ENCODE data around the gene CSGALNACT2.

Gene CSGALNACT2

GRCh38 chr10:43194266-43194665, 56.0 kb downstream of the CSGALNACT2 start:
- Histone ChIP-seq H3K79me2 (no peaks in the 10 kb centered on the region), H3K4me3 (ENCODE audit: low read depth, low read length) (no peak overlapping the region), H3K27me3 (ENCODE audit: control insufficient read depth, insufficient read depth, low read length) (no peaks in the 10 kb centered on the region), H3K36me3 (ENCODE audit: control insufficient read depth, insufficient read depth, low read length) (no peaks in the 10 kb centered on the region), H2AFZ (no peak overlapping the region), H3K4me1 (no peaks in the 10 kb centered on the region), H3K9ac (no peak overlapping the region), H3K9me3 (ENCODE audit: control insufficient read depth, low read length) (no peaks in the 10 kb centered on the region), H3K27ac (no peak overlapping the region), H3K4me2 (ENCODE audit: low read length) (no peak overlapping the region)
- TF ChIP-seq CTCF (IDR thresholded peaks at IDR 0.05), result no peak

- H3K27me3 ChIP-seq (ENCODE audit: control insufficient read depth, insufficient read depth, low read length), result no peaks in the 10 kb centered on the region
- no peaks in the 10 kb centered on the region for H3K9me3 ChIP-seq (ENCODE audit: control insufficient read depth, low read length)
- H3K79me2 ChIP-seq, result no peaks in the 10 kb centered on the region
- no peaks in the 10 kb centered on the region for H3K36me3 ChIP-seq (ENCODE audit: control insufficient read depth, insufficient read depth, low read length)
- H2AFZ ChIP-seq, result no peak overlapping the region
- no peak overlapping the region for H3K4me3 ChIP-seq (ENCODE audit: low read depth, low read length)
- TF ChIP-seq CTCF (IDR thresholded peaks at IDR 0.05), result no peak
- no peak overlapping the region for H3K4me2 ChIP-seq (ENCODE audit: low read length)
- no peak overlapping the region for H3K9ac ChIP-seq
- no peaks in the 10 kb centered on the region for H3K4me1 ChIP-seq
- H3K27ac ChIP-seq, result no peak overlapping the region
Measured at GRCh38 chr10:43194859-43195258, 56.6 kb downstream of the CSGALNACT2 start.

GRCh38 chr10:43195557-43195956, 57.3 kb downstream of the CSGALNACT2 start:
- TF ChIP-seq CTCF (IDR thresholded peaks at IDR 0.05), result no peak
- H3K9ac ChIP-seq, result no peak overlapping the region

GRCh38 chr10:43196131-43196980, 58.1 kb downstream of the CSGALNACT2 start:
- H3K36me3 ChIP-seq (ENCODE audit: control insufficient read depth, insufficient read depth, low read length), result no peaks in the 10 kb centered on the region
- no peak for TF ChIP-seq CTCF (IDR thresholded peaks at IDR 0.05)
- H3K4me3 ChIP-seq (ENCODE audit: low read depth, low read length), result no peak overlapping the region

More at GRCh38 chr10:43195557-43195956, 57.3 kb downstream of the CSGALNACT2 start:
- Histone ChIP-seq H3K9me3 (ENCODE audit: control insufficient read depth, low read length) (no peaks in the 10 kb centered on the region), H3K27ac (no peak overlapping the region), H3K36me3 (ENCODE audit: control insufficient read depth, insufficient read depth, low read length) (no peaks in the 10 kb centered on the region), H3K4me2 (ENCODE audit: low read length) (no peak overlapping the region), H3K79me2 (no peaks in the 10 kb centered on the region), H3K4me3 (ENCODE audit: low read depth, low read length) (no peak overlapping the region), H3K4me1 (no peaks in the 10 kb centered on the region), H3K27me3 (ENCODE audit: control insufficient read depth, insufficient read depth, low read length) (no peaks in the 10 kb centered on the region), H2AFZ (no peak overlapping the region)

More at GRCh38 chr10:43196131-43196980, 58.1 kb downstream of the CSGALNACT2 start:
- H3K27me3 ChIP-seq (ENCODE audit: control insufficient read depth, insufficient read depth, low read length), result no peaks in the 10 kb centered on the region
- no peaks in the 10 kb centered on the region for H3K4me1 ChIP-seq
- H2AFZ ChIP-seq, result no peak overlapping the region
- H3K27ac ChIP-seq, result no peak overlapping the region
- no peaks in the 10 kb centered on the region for H3K79me2 ChIP-seq
- no peak overlapping the region for H3K4me2 ChIP-seq (ENCODE audit: low read length)
- no peak overlapping the region for H3K9ac ChIP-seq
- H3K9me3 ChIP-seq (ENCODE audit: control insufficient read depth, low read length), result no peaks in the 10 kb centered on the region
